ENCODE measurements around the gene EFHC2.

EFHC2 gene

DNA sequence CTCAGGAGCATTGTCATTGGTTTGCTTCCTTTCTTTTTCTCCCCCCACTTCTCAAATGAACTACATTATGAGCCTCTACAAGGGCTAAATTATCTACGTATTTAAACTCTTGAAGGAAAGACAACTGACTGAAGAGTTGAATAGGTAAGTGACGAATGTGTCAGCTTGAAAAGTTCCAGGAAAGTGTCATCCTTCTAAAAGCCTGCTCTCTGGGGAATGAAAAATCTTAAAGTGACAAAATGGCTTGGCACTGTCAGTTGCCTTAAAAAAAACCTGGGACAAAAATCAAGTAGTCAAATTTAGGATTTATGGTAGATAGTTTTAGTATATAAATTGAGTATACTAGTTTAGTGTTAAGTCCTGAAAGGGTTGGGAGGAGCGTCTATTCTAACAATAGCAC is 196.3 kb downstream of the EFHC2 start:
- DNase-seq (ENCODE audit: low spot score), result no peak

- DNase-seq (ENCODE audit: low spot score), result no peak
Observed at GRCh38 chrX:44144177-44144945, 199.1 kb downstream of the EFHC2 start.

DNA sequence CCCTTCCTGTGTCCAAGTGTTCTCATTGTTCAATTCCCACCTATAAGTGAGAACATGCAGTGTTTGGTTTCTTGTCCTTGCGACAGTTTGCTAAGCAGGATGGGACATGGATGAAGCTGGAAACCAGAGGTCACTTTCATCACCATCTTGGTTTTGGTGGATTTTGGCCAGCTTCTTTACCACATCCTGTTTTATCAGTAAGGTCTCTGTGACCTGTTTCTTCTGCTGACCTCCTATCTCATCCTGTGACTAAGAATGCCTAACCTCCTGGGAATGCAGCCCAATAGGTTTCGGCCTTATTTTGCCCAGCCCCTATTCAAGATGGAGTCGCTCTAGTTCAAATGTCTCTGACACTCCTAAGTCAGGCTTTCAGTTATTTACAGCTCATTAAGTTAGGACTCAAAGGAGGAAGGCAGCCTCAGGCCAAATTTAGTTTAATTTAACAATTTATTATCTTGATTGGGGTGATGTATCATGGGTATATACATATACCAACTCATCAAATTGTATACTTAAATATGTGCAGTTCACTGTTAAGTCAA is 200.3 kb downstream of the EFHC2 start:
- no peak for DNase-seq (ENCODE audit: low spot score)

DNA sequence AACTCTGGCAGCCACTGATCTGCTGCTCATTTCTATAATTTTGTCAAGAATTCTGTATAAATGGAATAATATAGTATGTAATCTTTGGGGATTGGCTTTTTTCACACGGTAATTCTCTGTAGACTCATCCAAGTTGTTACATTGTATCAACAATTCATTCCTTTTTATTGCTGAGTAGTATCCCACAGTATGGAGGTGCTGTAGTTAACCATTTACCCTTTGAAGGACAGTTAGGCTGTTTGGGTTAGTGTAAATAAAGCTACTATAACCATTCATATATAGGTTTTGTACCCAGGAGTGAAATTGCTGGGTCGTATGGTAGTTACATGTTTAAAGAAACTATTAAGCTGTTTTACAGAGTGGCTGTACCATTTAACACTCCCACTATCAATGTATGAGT is 213.3 kb downstream of the EFHC2 start:
- no peak for DNase-seq (ENCODE audit: low spot score)

GRCh38 chrX:44113337-44113736 is 230.1 kb downstream of the EFHC2 start:
- no peak for DNase-seq (ENCODE audit: low spot score)

GRCh38 chrX:44106864-44107263 is 236.6 kb downstream of the EFHC2 start:
- DNase-seq (ENCODE audit: low spot score), result no peak

DNA sequence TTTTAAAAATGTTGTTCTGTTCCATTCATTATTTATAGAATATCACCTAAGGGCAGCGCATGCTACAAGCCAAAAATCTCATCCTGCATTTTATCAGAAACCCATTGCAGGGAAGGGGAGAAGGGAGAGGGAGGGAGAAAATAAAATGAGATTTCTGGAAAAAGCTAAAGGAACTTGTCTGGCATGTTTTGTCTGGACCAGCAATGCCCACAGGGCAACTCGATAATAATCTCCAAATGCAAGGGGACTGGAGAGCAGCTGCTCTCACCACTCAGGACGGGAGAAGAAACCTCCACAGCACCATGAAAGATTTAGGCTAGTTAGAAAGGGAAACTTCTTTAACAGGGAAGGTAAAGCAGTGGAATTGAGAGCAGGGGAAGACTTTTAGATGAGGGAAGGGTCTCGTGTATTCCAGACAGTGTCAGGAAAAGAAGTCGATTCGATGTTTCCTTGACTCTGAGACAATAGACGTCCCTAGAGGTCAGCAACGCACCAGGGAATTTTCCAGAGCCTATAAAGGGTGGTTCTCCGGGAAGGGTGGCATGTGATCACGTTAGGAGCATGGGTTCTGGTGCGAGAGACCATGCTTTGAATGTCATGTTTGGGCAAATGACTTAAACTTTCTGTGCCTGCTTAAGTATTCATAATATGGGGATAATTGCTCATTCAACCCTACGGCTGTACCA is 238.1 kb downstream of the EFHC2 start:
- no peak for DNase-seq (ENCODE audit: low spot score)

GRCh38 chrX:44104699-44105098 is 238.8 kb downstream of the EFHC2 start:
- no peak for DNase-seq (ENCODE audit: low spot score)

- DNase-seq (ENCODE audit: low spot score), result no peak
Observed at GRCh38 chrX:44101281-44101680, 242.2 kb downstream of the EFHC2 start.

DNA sequence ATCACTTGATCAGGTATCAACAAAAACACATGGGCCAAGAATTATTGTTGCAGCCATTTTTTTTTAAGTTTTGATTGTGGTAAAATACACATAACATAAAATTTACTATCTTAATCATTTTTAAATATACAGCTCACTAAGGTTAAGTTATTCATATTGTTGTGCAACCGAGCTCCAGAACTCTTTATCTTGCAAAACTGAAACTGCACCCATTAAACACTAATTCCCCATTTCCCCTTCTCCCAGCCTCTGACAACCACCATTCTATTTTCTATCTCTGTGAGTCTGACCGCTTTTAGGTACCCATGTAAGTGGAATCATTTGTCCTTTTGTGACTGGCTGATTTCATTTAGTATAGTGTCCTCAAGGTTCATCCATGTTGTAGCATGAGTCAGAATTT is 244.1 kb downstream of the EFHC2 start:
- DNase-seq (ENCODE audit: low spot score), result no peak
